Heart left ventricle (tissue), 16 donors: ENCODE measurements around the gene COL24A1. TPM values are rescaled to one million over a fixed set of nuclear protein-coding genes. Genes with fewer than 3 reads are reported as not detected.

Source experiments
- ATAC-seq, 4 donors: fragments of 200-7000 bp; cut with Tn5 transposase; one replicate each; pipeline ENCODE4 v1.9.1; 2020 to 2022; ENCODE audit warnings: moderate library complexity in 4 of 4, mild to moderate bottlenecking in 3 of 4, moderate number of reproducible peaks in 1 of 4
- DNase-seq, 5 donors: peaks; one replicate each; pipeline ENCODE4 v3.0.0-alpha.2; 2020
- H3K27ac ChIP-seq, 12 donors: fragments of 200-600 bp; sonication (generic) in 4 of 12; one replicate each; pipeline versions ENCODE4 v1.5.0 to v1.8.0; 2016 to 2022; ENCODE audit warnings: mild to moderate bottlenecking in 2 of 12
- H3K27me3 ChIP-seq, 9 donors: fragments of 200-600 bp; sonication (generic) in 2 of 9; one replicate each; pipeline versions ENCODE4 v1.5.1 to v1.8.0; 2016 to 2022; ENCODE audit warnings: mild to moderate bottlenecking in 3 of 9
- H3K36me3 ChIP-seq, 9 donors: fragments of 200-600 bp; sonication (generic) in 2 of 9; one replicate each; pipeline versions ENCODE4 v1.5.0 to v1.8.0; 2018 to 2022; ENCODE audit warnings: mild to moderate bottlenecking in 2 of 9
- H3K4me1 ChIP-seq, 12 donors: fragments of 200-600 bp; sonication (generic) in 4 of 12; one replicate each; pipeline versions ENCODE4 v1.5.0 to v1.8.0; 2016 to 2022; ENCODE audit warnings: mild to moderate bottlenecking in 3 of 12
- H3K4me3 ChIP-seq, 12 donors: fragments of 200-600 bp; sonication (generic) in 4 of 12; one replicate each; pipeline versions ENCODE4 v1.5.0 to v1.8.0; 2017 to 2022; ENCODE audit warnings: mild to moderate bottlenecking in 9 of 12, moderate library complexity in 4 of 12
- H3K9me3 ChIP-seq, 12 donors: fragments of 200-600 bp; sonication (generic) in 4 of 12; one replicate each; pipeline versions ENCODE4 v1.5.0 to v1.8.0; 2016 to 2022; ENCODE audit warnings: mild to moderate bottlenecking in 1 of 12
- POLR2A ChIP-seq, 2 donors: fragments of 450-650 bp; IDR thresholded peaks; one replicate each; pipeline ENCODE4 v1.6.1; 2017; ENCODE audit warnings: antibody characterized with exemption in 2 of 2, mild to moderate bottlenecking in 2 of 2, moderate library complexity in 2 of 2
- WGBS, 4 donors: extraction: QIAGEN DNeasy Blood & Tissue Kit in 2 of 4; methylation state at CpG; one replicate each; pipeline versions ENCODE4 v1.1.5 to v1.1.7; 2013 to 2018; 5-methylcytosine and 5-hydroxymethylcytosine counted together
- intact Hi-C, 10 donors: fragments of 100-400 bp; cut with DNase I; formaldehyde crosslinking; loops; one replicate each; pipeline versions ENCODE4 v1.11.1 to v1.14.2; 2022
- polyA plus RNA-seq, 2 donors: library from polyadenylated mRNA; stranded (reverse); fragments of 200-250 nt; gene quantifications; one replicate each; pipeline ENCODE4 v1.2.3, GENCODE V29; 2013
- total RNA-seq, 9 donors: library from RNA; depleted of rRNA in 2 of 9; stranded (reverse); fragments of >200 nt in 2 of 9; fragmentation: NEBNext Ultra II Directional in 3 of 9; extraction: Animal tissue kit (Norgen Biotek cat#: 25700) in 3 of 9; gene quantifications; one replicate each; pipeline versions ENCODE4 v1.1.0 to v1.2.4, GENCODE V29; 2016 to 2023
- TF ChIP-seq, protein P1 (sequence below), 12 donors: fragments of 200-600 bp; sonication (generic) in 4 of 12; IDR thresholded peaks; one replicate each; pipeline versions ENCODE4 v1.5.0 to v1.8.0; 2018 to 2022; ENCODE audit warnings: antibody characterized with exemption in 12 of 12, mild to moderate bottlenecking in 5 of 12
- donor health status: ischemic (EF 13 %, LVEDD 7.1; RV severe dilation, severe dysfunction).
- donor health status: healthy with polysubstance abuse.
- donor health status: DM: no; HTN: yes; CAD: no.
- donor health status: DM: no; HTN: no; CAD: no.
- donor health status: ischemic (EF 25% LVEDD 6.9; RV normal size, moderate dysfunction).
- donor health status: ischemic (EF 25% LVEDD 5.7; RV mildly dilated, moderate dysfunction).
- donor health status: healthy.
- donor health status: DM: yes; HTN: yes; CAD: no.
- donor health status: ischemic (EF 35%, LVEDD 5.7; RV mildly dilated, moderate dysfunction).
- donor health status: nonischemic (EF 11% LVEDD 7.7; RV severe dilation, severe dysfunction).
- donor health status: DM: yes; HTN: yes; CAD: no.
- donor health status: PGD.
- donor health status: ischemic (EF 29% LVEDD 5.4; RV normal size, mild dysfunction).
- donor health status: nonischemic (EF 23%, LVEDD 6.1; RV moderate dilation, normal function).

Gene COL24A1
- total and polyA plus RNA-seq, 11 donors: 0.07 to 2.8 (median 0.40) TPM

DNA sequence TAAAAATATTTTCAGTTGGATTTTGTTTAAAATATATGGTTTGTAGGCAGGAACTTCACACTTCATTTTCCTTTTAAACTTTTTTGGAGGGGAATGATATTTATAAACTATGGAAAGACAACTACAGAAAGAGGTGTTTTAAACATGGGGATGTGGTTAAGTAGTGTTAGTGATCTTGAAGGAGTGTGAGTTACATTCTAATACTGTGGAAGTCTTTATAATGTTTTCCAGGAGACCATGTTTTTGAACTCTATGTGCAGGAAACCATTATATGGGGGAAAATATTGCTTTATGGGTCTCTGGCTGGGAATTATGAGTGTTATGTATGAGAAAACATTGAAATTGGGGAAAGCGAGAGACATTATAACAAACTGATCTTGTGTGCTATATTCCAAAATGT is 35.8 kb upstream of the COL24A1 start:
- ATAC-seq: no peak
- 90 to 96% (median 94%) methylated on average over 1 of the region's 1 CpG for WGBS, 4 donors
- no peaks in the 10 kb centered on the region for H3K36me3 ChIP-seq
- TF ChIP-seq POLR2A (IDR thresholded peaks at IDR 0.05): no peak
- TF ChIP-seq, protein P1, sequence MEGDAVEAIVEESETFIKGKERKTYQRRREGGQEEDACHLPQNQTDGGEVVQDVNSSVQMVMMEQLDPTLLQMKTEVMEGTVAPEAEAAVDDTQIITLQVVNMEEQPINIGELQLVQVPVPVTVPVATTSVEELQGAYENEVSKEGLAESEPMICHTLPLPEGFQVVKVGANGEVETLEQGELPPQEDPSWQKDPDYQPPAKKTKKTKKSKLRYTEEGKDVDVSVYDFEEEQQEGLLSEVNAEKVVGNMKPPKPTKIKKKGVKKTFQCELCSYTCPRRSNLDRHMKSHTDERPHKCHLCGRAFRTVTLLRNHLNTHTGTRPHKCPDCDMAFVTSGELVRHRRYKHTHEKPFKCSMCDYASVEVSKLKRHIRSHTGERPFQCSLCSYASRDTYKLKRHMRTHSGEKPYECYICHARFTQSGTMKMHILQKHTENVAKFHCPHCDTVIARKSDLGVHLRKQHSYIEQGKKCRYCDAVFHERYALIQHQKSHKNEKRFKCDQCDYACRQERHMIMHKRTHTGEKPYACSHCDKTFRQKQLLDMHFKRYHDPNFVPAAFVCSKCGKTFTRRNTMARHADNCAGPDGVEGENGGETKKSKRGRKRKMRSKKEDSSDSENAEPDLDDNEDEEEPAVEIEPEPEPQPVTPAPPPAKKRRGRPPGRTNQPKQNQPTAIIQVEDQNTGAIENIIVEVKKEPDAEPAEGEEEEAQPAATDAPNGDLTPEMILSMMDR (IDR thresholded peaks at IDR 0.05): no peak
- H3K4me1 ChIP-seq: no peaks in the 10 kb centered on the region
- no peak overlapping the region for H3K4me3 ChIP-seq
- intact Hi-C loops: no loop called here
- no peak for DNase-seq
- no peak overlapping the region for H3K27ac ChIP-seq
- H3K27me3 ChIP-seq: no peaks in the 10 kb centered on the region
- H3K9me3 ChIP-seq: no peaks in the 10 kb centered on the region

DNA sequence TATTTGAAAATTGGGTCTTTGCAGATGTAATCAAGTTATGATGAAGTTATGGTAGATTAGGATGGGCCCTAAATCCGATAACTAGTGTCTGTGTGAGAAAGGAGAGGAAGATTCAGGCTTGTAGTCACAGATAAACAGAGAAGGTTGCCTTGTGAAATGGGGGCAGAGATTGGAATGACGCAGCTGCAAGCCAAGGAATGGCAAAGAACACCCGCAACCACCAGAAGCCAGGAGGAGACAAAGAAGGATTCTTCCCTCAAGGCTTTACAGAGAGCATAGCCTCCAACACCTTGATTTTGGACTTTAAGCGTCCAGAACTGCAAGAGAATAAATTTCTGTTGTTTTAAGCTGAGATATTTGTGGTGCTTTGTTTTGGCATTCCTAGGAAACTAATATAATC is 35.4 kb upstream of the COL24A1 start:
- H3K36me3 ChIP-seq: no peaks in the 10 kb centered on the region
- no peak for DNase-seq
- no peaks in the 10 kb centered on the region for H3K9me3 ChIP-seq
- H3K4me1 ChIP-seq: no peaks in the 10 kb centered on the region
- H3K4me3 ChIP-seq: no peak overlapping the region
- intact Hi-C loops: no loop called here
- no peak overlapping the region for H3K27ac ChIP-seq
- no peaks in the 10 kb centered on the region for H3K27me3 ChIP-seq
- no peak for ATAC-seq
- 70 to 80% (median 76%) methylated on average over 4 of the region's 4 CpGs for WGBS, 4 donors
- TF ChIP-seq POLR2A (IDR thresholded peaks at IDR 0.05): no peak
- TF ChIP-seq, protein P1 (IDR thresholded peaks at IDR 0.05): no peak

DNA sequence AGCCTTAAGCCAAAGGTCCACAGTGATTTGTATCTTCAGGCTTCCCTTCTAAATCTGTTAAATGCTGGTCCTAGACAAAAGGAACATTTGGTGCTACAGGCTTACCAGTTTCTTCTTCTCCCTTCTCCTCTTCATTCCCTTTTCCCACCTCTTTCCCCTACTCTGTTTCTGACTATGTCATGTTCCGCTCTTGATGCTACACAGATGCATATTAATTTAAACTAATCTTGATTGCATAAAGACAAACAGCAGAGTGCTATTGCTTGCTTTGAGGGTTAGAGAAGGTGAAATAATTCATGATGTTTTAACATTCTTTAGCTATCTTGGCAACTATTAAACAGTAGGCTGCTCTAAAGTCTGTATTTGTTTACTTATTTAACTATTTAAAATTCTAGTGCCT is 34.3 kb upstream of the COL24A1 start:
- ATAC-seq (no peak), DNase-seq (no peak)
- no peak for TF ChIP-seq POLR2A (IDR thresholded peaks at IDR 0.05)
- TF ChIP-seq, protein P1 (IDR thresholded peaks at IDR 0.05): no peak
- H3K4me3 ChIP-seq: no peak overlapping the region
- peaks cover 0 to 3% (median 0%) of the 10 kb centered on the region in 12 donors for H3K4me1 ChIP-seq
- WGBS, 4 donors: 93 to 100% (median 96%) methylated on average over 1 of the region's 1 CpG
- H3K9me3 ChIP-seq: no peaks in the 10 kb centered on the region
- H3K27me3 ChIP-seq: no peaks in the 10 kb centered on the region
- H3K36me3 ChIP-seq: no peaks in the 10 kb centered on the region
- intact Hi-C loops: no loop called here
- peak overlapping the region in 1 of 12 donors; percentile 29 for H3K27ac ChIP-seq

DNA sequence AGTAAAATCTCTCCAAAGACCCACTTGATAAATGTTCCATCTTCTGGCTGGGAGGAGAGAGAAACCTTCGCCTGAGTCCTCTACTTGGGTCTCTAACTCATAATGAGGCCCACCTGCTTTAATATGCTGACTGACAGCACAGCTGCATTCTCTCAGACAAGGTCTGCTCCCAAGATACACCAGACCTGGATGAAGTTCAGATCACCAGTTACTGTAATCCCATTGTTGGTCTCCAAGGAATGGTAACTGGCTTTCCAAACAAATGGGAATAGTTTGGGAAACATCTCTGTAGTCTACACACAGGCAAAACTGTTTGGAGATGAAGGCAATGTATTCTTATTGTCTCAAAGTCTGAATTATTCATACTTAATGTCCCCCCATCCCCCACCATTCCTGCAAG is 27.9 kb upstream of the COL24A1 start:
- peaks cover 0 to 2% (median 0%) of the 10 kb centered on the region in 12 donors for H3K9me3 ChIP-seq
- peak in 1 of 5 donors; percentile 18 for DNase-seq
- peak in 3 of 4 donors; percentile 36 to 69 (median 50) for ATAC-seq

More for the DNA sequence above, 27.9 kb upstream of the COL24A1 start:
- WGBS, 4 donors: 53 to 81% (median 71%) methylated on average over 1 of the region's 1 CpG
- Histone ChIP-seq H3K36me3 (no peaks in the 10 kb centered on the region), H3K4me3 (no peak overlapping the region), H3K27me3 (no peaks in the 10 kb centered on the region), H3K27ac (peak overlapping the region in 2 of 12 donors; percentile 22 to 55), H3K4me1 (peaks cover 0 to 4% (median 0%) of the 10 kb centered on the region in 12 donors)
- TF ChIP-seq, protein P1 (IDR thresholded peaks at IDR 0.05): no peak
- TF ChIP-seq POLR2A (IDR thresholded peaks at IDR 0.05): no peak
- intact Hi-C loops: no loop called here
